ENCODE data around the gene CCDC102A. TPM values are rescaled to one million over a fixed set of nuclear protein-coding genes. Genes with fewer than 3 reads are reported as not detected.
A peak's percentile ranks its signal among the peaks of the same experiment; 100 is the strongest.
"Not testable (repeated sequence)": the region's sequence is repeated elsewhere in the genome, so short reads cannot be mapped to it uniquely, and the experiment has no call there.

CCDC102A gene
- 9.5 and 16.2 TPM in 2 replicates for total RNA-seq (2014; rRNA removed; shearing (Covaris generic))

GRCh38 chr16:57536306-57537193, at the start of gene CCDC102A:
TSS of gene CCDC102A (minus strand) at chr16:57536571. CDS start at chr16:57529177, 7,394 bp downstream.
- DNase-seq (ENCODE audit: low read depth) = peak; percentile 44

DNA sequence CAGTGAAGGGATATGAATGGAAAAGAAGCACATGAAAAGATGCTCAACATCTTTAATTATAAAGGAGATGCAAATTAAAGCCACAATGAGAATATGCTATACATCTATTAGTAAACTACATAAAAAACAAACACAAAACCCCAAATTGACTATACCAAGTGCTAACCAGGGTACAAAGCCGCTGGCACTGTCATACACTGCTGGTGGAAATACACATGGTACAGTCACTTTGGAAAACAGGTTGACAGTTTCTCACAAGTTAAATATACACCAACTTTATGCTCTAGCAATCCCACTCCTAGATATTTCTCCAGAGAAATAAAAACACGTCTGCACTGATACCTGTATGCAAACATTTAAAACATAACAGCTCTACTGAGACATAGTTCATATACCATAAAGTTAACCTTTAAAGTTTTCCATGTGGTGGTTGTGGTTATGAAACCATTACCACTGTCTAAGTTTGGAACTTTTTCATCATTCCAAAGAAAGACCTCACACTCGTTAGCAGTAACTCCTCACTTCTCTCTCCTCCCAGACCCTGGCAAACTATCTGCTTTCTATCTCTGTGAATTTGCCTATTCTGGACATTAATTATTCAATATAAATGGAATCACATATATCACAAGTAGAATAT, 48.8 kb upstream of the CCDC102A start:
- DNase-seq (ENCODE audit: low read depth) = no peak

GRCh38 chr16:57579361-57579665, 42.9 kb upstream of the CCDC102A start:
- DNase-seq (ENCODE audit: low read depth) = no peak

DNA sequence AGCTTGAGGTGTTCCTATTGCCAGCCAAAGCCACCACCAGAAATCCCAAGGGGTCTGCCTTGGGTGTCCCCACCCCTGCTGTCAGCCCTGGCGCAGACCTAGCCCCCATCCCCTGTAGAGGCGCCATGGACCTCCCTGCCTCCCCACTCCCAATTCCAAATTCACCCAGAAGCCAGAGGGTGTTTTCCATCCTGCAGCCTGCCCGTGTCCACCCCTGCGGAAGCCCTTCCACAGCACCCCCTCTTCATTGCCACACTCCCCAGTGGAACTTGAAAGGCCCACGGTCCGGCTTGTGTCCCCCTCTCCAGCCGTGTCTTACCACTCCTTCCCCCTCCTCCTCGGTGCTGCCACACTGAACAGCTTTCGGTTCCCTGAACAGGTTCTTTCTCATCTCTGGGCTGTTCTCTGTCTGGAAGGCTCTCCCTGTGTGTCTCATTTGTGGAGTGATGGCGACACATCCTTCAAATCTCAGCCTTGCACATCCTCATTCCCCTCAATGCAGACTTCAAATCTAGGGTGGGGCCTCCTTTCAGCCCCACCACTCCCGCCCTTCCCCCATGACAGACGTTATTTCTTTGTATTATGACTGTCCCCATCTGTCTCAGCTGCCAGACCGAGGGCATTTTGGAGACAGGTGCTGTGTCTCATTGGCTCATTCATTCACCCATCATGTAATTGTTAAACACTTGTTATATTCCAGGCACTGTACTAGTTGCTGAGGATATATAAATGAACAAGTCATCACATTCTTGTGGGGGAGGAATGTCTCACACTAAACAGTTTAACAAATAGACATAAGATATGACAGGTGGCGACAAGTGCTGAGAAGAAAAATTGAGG, 42.4 kb upstream of the CCDC102A start:
- DNase-seq (ENCODE audit: low read depth) = no peak

DNA sequence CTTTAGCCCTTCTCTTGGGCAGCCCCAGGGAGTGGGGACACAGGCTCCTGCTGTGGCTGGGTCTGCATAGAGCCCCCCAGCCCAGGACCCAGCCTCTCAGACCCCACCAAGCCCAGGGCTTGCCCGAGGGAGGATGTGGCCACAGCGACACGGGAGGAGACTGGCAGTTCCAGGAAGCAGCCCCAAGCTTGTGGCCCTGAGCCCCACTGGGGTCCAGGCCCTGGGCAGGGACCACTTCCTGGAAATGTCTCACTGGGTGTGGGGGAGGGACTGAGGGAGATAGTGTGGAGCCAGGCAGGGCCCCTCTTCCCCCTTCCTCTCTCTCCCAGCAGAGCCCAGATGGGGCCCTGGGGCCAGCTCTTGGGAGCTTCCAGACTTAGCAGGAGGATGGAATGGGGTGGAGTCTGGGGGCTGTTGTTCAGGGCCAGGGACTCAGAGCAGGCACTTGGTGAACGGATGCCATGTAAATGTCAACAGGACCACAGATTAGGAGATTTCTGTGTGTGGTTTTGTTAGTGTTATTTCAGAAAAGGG, 41.4 kb upstream of the CCDC102A start:
- DNase-seq (ENCODE audit: low read depth) = peak; percentile 19

DNA sequence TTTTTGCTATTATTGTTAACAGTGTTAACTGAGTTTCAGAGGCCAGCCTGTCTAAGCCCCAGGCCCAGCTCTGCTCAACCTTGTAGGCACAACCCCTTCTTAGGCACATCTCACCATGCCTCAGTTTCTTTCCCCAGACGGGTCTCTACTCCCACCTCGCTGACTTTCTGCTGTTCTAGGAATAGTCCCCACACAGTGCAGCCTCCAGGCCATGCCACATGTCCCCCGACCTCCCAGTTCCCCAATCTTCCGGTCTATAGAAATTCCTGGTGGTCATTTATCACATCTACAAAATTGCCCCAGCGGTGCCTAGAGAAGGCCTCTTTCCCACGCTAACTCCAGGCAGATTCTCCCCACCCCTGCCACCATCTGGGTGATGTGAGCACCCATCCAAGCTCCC, 40.8 kb upstream of the CCDC102A start:
- no peak for DNase-seq (ENCODE audit: low read depth)

DNA sequence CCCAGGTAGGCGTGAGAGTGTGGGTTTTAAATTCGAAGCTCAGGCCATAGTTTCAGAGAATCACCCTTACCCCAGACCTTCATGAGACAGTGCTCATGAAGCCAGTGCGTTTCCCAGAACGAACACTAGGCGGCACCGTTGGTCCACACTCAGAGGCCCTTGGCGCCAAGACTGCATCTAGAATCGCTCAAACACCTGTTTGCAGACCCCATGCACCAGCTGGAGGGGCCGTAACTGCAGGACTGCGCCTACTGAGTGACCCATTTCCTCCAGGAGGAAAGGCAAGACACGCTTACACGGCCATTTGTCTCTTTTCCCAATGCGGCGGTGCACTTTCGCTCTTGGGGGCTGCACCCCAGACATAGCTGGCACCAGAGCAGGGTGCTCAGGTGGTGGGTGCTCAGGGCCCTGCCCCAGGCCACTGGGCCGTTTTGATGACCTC, 40.1 kb upstream of the CCDC102A start:
- peak; percentile 72 for DNase-seq (ENCODE audit: low read depth)

GRCh38 chr16:57575468-57576277, 39.3 kb upstream of the CCDC102A start:
- no peak for DNase-seq (ENCODE audit: low read depth)

- DNase-seq (ENCODE audit: low read depth) = no peak
These were observed 38.5 kb upstream of the CCDC102A start for GRCh38 chr16:57574646-57575467.

- DNase-seq (ENCODE audit: low read depth) = no peak
These were observed 37.7 kb upstream of the CCDC102A start for GRCh38 chr16:57574086-57574485.

DNA sequence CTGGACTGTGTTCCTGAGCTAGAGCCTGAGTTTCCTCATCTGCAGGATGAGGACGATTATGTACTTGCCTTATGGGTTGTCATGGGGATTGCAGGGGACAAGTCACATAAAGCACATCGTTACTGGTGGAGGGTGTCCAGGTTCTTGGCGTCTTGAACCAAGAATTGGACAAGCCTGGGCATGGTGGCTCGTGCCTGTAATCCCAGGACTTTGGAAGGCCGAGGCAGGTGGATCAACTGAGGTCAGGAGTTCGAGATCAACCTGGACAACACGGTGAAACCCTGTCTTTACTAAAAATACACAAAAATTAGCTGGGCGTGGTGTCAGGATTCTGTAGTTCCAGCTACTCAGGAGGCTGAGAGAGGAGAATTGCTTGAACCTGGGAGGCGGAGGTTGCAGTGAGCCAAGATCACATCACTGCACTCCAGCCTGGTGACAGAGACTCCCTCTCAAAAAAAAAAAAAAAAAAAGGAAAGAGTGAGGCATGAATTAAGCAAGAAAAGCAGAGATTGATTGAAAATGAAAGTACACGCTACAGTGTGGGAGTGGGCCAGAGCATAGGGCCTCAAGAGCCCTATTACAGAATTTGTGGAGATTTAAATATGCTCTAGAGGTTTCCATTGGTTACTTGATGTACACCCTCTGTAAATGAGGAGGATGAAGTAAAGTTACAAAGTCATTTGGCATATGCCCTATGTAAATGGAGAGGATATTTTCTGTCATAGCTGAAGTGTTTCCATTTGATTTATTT, 36.8 kb upstream of the CCDC102A start:
- DNase-seq (ENCODE audit: low read depth) = no peak

DNA sequence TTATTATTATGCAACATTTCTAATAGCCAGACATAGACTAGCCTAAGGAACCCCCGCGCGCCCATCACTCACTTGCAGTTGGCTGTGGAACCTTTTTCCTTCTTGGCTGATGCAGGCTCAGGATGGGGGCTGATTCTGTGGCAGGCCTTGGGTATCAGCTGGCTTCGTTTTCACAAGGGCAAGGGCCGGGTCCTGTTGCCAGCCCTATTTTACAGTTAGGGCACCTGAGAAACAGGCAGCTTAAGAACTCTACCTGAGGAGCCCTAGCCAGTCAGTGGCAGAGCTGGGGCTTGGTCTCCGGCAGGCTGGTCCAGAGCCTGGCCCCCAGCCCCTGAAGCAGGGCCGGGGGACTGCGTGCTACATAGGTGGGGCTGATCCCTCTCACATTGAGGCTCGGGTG, 34.7 kb upstream of the CCDC102A start:
- DNase-seq (ENCODE audit: low read depth) = no peak

DNA sequence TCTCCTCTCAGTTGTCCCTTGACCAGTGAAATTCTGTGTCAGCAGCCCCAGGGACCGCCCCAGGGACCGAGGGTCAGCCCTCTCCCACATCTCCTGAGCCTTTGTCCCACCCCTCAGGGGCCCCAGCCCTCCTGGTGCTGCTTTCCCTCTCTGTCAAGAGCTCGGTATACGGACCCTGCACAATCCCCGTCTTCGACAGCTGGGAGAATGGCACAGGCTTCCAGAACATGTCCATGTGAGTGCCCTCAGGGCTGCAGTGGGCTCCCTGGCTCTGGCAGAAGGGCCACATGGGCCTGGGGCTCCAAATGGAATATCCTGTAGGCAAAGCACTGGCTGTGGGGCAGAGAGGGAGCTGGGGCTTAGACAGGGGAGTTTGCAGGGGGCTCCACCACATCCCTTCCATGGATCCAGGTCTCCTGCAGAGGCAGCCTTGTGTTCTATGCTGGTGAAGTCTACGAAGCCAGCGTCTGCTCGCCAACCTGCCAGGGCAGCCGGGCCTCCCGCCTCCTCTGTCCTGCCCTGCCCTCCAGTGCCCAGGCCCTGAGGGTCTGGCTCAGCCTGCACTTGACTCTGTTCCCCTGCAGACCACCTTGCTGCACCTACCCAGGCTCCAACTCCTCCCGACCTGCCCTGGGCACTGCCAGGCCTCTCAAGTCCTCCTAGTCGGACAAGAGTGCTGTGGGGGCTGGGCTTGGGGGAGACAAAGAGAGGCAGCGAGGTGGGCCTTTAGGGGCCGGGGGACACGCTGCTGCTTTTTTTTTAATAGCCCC, 34.1 kb upstream of the CCDC102A start:
- no peak for DNase-seq (ENCODE audit: low read depth)

GRCh38 chr16:57569306-57569946, 33.1 kb upstream of the CCDC102A start:
- no peak for DNase-seq (ENCODE audit: low read depth)

GRCh38 chr16:57568772-57569171, 32.4 kb upstream of the CCDC102A start:
- DNase-seq (ENCODE audit: low read depth) = not testable (repeated sequence)

- DNase-seq (ENCODE audit: low read depth) = no peak
These were observed 31.9 kb upstream of the CCDC102A start for GRCh38 chr16:57568173-57568678.

- no peak for DNase-seq (ENCODE audit: low read depth)
These were observed 31.3 kb upstream of the CCDC102A start for GRCh38 chr16:57567691-57568090.

- DNase-seq (ENCODE audit: low read depth) = no peak
These were observed 30.1 kb upstream of the CCDC102A start for GRCh38 chr16:57566436-57566835.
